Skeletal muscle cell (primary cell): ENCODE results near the gene SLC47A2.
"Not testable (repeated sequence)": the region's sequence is repeated elsewhere in the genome, so short reads cannot be mapped to it uniquely, and the experiment has no call there.

Experiments used
- DNase-seq: peaks from one replicate; pipeline ENCODE4 v3.0.0-alpha.2; 2010; ENCODE audit warnings: low read depth
- H3K4me3 ChIP-seq: 2 replicates; pipeline ENCODE4 v1.5.1; 2011; ENCODE audit warnings: low read depth, mild to moderate bottlenecking, control low read depth, low read length, moderate library complexity

SLC47A2 gene, protein sequence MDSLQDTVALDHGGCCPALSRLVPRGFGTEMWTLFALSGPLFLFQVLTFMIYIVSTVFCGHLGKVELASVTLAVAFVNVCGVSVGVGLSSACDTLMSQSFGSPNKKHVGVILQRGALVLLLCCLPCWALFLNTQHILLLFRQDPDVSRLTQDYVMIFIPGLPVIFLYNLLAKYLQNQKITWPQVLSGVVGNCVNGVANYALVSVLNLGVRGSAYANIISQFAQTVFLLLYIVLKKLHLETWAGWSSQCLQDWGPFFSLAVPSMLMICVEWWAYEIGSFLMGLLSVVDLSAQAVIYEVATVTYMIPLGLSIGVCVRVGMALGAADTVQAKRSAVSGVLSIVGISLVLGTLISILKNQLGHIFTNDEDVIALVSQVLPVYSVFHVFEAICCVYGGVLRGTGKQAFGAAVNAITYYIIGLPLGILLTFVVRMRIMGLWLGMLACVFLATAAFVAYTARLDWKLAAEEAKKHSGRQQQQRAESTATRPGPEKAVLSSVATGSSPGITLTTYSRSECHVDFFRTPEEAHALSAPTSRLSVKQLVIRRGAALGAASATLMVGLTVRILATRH

GRCh38 chr17:19716108-19717030 lies at the start of gene SLC47A2:
Gene SLC47A2, minus strand, starts transcription at chr17:19716584. Its CDS starts 29 bp downstream, at chr17:19716555.
- DNase-seq = no peak
- H3K4me3 ChIP-seq = no peak within 1 kb of the TSS

DNA sequence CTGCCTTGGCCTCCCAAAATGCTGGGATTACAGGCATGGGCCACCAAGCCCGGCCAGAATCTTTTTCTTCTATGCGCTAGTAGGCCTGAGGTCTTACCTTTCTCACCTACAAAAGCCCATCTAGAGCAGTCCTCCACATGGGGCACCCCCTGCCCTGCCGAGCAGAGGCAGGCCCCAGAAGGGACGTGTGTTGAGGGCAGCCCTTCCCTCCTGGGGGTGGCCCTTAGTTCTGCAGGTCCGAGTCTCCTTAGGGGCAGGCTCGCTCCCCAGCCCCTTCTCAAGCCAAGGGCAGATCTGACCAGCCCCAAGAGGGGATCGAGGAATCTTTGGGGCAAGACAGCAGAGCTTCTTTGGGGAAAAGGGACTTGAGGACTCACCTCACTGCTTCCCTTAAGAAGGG lies 49.6 kb upstream of the SLC47A2 start:
- H3K4me3 ChIP-seq = no peak overlapping the region
- no peak for DNase-seq

DNA sequence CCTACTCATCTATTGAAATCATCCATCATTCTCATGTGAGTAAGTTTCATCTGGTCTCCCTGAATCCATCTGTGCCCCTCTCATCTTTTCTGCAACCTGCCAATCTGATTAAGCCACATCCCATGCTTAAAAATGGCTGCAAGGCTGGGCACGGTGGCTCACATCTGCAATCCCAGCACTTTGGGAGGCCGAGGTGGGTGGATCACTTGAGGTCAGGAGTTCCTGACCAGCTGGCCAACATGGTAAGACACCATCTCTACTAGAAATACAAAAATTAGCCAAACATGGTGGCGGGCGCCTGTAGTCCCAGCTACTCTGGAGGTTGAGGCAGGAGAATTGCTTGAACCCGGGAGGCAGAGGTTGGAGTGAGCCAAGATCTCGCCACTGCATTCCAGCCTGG lies 47.6 kb upstream of the SLC47A2 start:
- H3K4me3 ChIP-seq, DNase-seq: not testable (repeated sequence)

- DNase-seq = no peak
- H3K4me3 ChIP-seq = no peak overlapping the region
Observed at GRCh38 chr17:19763416-19763815, 47.0 kb upstream of the SLC47A2 start.

DNA sequence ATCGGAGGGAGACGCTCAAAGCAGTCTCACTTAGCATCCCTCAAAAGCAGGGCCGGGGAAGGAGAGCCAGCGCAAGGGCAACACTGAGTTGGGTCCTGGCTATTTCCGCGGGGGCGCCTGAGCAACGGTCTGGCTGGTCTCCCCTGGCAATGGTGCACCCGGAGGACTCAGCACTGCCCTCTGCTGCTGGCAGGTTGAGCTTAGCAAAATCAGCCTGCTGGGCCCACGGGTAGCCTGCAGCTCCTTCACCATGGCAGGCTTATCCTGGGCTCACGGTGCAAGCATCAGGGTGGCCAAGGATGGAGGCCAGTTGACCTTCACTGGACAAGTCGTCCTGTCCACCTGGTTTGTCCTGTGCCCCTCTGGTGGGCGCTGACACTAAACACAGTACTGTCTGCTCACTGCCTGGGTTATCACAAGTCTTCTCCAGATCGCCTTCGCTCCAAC lies 46.2 kb upstream of the SLC47A2 start:
- DNase-seq = no peak
- H3K4me3 ChIP-seq = no peak overlapping the region

- DNase-seq = no peak
- no peak overlapping the region for H3K4me3 ChIP-seq
Observed at GRCh38 chr17:19760746-19761145, 44.4 kb upstream of the SLC47A2 start.

DNA sequence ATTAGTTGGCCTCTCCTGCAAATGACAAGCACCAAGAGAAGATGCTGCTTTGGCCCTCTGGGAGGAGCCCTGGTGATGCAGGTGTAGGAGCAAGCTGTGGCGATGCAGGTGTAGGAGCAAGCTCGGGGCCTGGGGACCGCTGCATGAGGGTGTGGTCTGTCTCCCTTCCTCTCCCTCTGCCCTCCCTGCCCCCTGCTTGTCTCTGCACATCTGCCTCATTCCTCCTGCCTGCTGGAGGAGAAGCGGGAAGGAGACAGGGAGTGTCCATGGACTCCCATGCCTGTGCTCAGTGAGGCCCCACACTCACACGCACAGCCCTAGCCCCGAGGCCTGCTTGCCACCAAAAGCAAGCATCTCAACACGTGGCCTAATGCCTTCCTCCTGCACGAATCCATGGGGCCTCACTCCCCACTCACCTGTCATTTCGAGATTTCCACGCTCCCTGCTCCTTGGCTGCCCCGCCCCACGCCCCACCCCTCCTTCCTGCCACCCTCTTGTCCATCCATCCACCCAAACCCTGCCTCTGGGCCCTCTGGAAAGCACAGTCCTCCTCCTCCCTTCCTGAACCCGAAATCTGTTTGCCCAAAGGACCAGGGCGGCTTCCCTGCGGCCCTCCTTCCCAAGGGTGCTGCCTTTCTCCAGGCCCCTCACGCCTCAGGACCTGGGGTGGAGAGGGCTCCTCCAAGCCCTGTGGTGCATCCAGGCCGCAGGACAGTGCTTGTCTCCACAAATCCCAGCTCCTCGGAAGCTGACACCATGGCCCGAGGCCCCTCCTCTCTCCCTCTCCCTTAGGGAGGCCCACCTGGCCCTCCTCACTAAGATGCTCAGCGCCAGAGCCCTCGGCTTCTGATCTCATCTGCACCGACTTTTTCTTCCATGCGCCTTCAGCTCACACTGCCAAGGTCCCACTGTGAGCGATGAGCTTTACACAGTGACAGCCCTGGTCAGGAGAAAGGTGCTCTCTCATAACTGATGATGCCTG lies 43.5 kb upstream of the SLC47A2 start:
- DNase-seq = no peak
- no peak overlapping the region for H3K4me3 ChIP-seq

DNA sequence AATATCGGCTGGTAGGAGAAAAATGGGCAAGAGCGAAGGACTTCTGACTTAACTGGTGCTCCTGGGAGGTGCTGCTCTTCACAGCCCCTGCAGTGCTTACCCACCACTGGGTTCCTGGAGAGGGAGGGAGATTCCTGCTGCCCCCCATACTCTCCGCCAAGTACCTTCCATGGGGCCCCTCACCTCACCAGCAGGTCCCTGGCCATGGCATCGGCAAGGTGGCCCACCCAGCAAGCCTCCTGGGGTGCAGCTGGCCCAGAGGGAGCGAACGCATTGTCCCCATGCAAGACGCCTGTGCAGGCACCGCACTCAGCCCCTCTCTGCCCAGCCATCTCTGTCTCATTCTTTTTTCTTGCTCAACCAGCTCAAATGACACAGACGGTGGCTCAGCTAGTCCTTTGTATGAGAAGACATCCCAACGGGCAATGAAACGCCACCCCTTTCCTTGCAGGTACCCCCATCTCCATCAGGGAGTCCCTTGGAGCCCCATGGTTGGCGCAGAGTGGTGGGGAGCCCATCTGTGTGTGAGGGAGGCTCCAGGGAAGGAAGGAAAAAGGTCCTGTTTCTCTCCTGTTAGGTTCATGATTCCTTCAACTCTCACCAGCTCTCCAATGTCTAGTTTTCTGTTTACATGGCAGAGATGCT lies 41.3 kb upstream of the SLC47A2 start:
- DNase-seq = no peak
- H3K4me3 ChIP-seq = no peak overlapping the region

- no peak overlapping the region for H3K4me3 ChIP-seq
- DNase-seq = no peak
Observed at GRCh38 chr17:19756546-19756945, 40.2 kb upstream of the SLC47A2 start.

DNA sequence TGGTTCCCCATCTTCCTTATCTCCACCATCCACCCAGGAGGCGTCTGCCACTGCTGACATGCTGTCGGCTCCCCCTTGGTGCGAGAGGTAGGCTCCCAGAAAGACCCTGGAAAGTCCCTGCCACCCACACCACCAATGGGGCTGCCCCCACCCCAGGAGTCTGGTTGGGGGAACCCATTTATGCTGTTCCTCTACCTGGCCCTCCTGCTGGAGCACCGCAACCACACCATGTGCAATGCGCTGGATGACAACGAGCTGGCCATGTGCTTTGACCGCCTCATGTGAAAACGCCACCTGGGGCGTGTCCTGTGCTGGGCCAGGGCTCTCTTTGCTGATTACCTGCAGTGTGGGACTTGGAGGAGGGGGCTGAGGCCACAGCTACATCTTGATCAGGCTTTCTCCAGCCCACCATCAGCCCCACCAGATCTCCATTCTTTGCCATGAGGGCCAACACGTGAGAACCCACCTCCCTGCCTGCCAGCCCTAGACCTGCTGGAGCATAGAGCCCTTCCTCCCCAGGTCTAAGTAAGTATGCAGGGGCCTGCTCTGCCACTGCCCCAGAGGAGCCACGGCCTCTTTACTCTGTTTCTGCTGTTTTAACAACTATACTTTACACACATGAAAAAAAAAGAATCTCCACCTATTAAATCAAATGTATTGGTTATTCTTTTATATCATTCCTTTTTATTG lies 39.6 kb upstream of the SLC47A2 start:
- H3K4me3 ChIP-seq = no peak overlapping the region
- DNase-seq = no peak

- no peak overlapping the region for H3K4me3 ChIP-seq
- DNase-seq = no peak
Observed at GRCh38 chr17:19755392-19755791, 39.0 kb upstream of the SLC47A2 start.

- DNase-seq = no peak
- H3K4me3 ChIP-seq = no peak overlapping the region
Observed at GRCh38 chr17:19753661-19754463, 37.5 kb upstream of the SLC47A2 start.

DNA sequence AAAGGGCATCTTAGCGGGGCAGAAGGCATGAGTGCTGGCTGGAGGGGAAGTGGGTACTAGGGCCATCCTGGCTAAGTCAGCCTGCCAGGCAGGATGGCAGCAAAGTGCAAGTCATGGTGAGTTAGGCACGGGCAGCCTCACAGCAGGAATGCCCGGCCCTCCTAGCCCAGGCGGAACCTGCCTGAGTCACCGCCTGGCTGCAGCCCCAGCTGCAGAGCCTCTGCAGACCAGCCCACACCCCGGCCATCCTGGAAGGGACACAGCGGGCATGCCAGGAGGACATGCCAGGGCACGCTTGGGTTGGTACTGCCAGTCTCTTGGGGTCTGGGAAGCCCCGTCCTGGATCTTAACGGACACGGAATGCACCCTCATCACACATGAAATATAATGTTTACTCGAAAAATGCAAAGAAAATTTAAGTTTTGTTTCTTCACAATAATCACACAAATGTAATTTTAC lies 36.7 kb upstream of the SLC47A2 start:
- H3K4me3 ChIP-seq = no peak overlapping the region

DNA sequence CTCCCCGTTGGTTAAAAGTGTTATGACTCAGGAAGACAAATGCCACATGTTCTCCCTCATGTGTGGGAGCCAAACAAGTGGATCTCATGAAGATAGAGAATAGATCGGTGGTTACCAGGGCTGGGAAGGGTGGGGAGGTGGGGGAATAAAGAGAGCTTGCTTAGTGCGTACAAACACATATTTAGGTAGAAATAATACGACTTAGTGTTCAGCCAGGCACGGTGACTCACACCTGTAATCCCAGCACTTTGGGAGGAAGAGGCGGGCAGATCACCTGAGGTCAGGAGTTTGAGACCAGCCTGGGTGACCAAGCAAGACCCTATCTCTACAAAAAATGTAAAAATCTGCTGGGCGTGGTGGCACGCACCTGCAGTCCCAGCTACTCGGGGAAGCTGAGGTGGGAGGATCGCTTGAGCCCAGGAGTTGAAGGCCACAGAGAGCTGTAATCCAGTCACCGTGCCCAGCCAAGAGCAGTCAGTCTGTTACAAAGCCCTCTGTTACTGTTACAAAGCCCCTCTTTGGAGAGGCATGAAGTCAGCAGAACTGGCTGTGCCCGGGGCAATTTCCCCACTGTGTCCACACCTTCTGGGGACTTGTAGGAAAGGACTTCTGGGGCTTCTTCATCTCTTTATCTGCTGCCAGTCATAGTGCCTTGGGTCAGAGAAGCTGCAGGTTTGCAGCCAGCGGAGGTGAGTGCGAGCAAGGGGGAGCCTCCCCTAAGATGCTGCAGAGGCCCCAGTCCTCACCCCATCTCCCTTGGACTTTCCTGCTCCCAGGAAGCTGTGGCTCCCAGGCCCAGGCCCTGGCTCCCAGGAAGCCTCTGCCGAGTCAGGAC lies 36.0 kb upstream of the SLC47A2 start:
- no peak for DNase-seq
- no peak overlapping the region for H3K4me3 ChIP-seq

More for the DNA sequence above, 36.7 kb upstream of the SLC47A2 start:
- peak; percentile 31 for DNase-seq

DNA sequence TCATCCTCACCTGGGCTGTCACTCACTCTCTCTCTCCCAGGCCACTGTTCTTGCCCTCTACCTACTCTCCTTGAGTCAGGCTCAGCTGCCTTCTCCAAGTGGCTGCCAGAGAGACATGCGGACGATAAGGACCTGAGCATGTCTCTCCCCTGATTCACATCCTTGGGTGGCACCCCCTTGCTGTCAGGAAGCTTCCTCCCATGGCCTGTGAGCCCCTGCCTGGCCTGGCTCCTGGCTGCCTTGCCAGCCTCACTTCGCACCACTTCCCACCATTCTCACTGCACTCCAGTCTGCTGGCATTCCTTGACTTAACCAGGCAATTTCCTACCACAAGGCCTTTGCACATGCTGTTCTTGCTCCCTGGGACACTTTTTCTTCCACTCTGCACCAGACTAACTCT lies 34.5 kb upstream of the SLC47A2 start:
- H3K4me3 ChIP-seq = no peak overlapping the region
- DNase-seq = no peak

GRCh38 chr17:19750020-19750572 lies 33.7 kb upstream of the SLC47A2 start:
- DNase-seq = no peak
- H3K4me3 ChIP-seq = no peak overlapping the region
